HCT116 (cell line): ENCODE data around the gene SARM1. TPM values are rescaled to one million over a fixed set of nuclear protein-coding genes. Genes with fewer than 3 reads are reported as not detected.
A peak's percentile ranks its signal among the peaks of the same experiment; 100 is the strongest.

Experiments
- ATAC-seq: fragments of 200-7000 bp; cut with Tn5 transposase; 2 replicates; pipeline ENCODE4 v1.9.1; 2020; ENCODE audit warnings: mild to moderate bottlenecking, moderate library complexity
- BruUV-seq: library from RNA; stranded (reverse); fragments of 400-500 nt; replicated peaks from 2 replicates; lab custom pipeline; 2021; lab: Mats Ljungman, UMichigan
- CTCF ChIA-PET: fragments of 300-600 bp; sonication (Branson Sonifier 250); formaldehyde crosslinking; loops from one replicate; lab custom pipeline; 2021; ENCODE audit warnings: antibody characterized with exemption; lab: Charles Lee
- POLR2A ChIA-PET: fragments of 300-600, 350-600 bp; sonication (Branson Sonifier 250); formaldehyde crosslinking; loops from one replicate; lab custom pipeline; 2021; ENCODE audit warnings: antibody characterized with exemption; lab: Charles Lee
- RAD21 ChIA-PET, 2 experiments: fragments of 300-600 bp; sonication (Branson Sonifier 250); formaldehyde crosslinking; loops; one replicate each; lab custom pipeline; 2023; ENCODE audit warnings: low total read pairs in 2 of 2; ENCODE audit not compliant: uncharacterized antibody in 2 of 2, unreplicated experiment in 2 of 2, low non-redundant PET in 1 of 2; lab: Charles Lee
- DNase-seq: peaks from one replicate; pipeline ENCODE4 v3.0.0-alpha.2; 2010; ENCODE audit warnings: low read depth, low spot score
- H2AFZ ChIP-seq: fragments of 200-600 bp; shearing (Covaris generic), sonication (generic); 2 replicates; pipeline ENCODE4 v1.6.1; 2017; ENCODE audit warnings: low read depth, mixed run types, mixed read lengths, antibody characterized with exemption, low read length; ENCODE audit not compliant: poor library complexity, severe bottlenecking
- H3K27ac ChIP-seq: 2 replicates; pipeline ENCODE4 v1.5.1; 2012; ENCODE audit warnings: low read depth, low read length
- H3K27me3 ChIP-seq: fragments of 200-600 bp; sonication (generic); 2 replicates; pipeline ENCODE4 v1.6.1; 2016; ENCODE audit warnings: mixed run types, low read length, mixed read lengths; ENCODE audit not compliant: insufficient read depth
- H3K36me3 ChIP-seq, 2 experiments: fragments of 200-500 bp in 1 of 2; fragments of 200-600 bp in 1 of 2; sonication (Bioruptor generic) in 1 of 2; sonication (generic) in 1 of 2; 2 replicates each; pipeline versions ENCODE4 v1.5.1 to v1.6.1; 2014 to 2016; ENCODE audit warnings: low read length in 2 of 2, inconsistent platforms in 1 of 2, mixed read lengths in 1 of 2, mixed run types in 1 of 2; ENCODE audit not compliant: insufficient read depth in 2 of 2, control insufficient read depth in 1 of 2
- H3K4me1 ChIP-seq, 2 experiments: fragments of 200-600 bp in 1 of 2; sonication (generic) in 1 of 2; 2 replicates each; pipeline versions ENCODE4 v1.5.1 to v1.6.1; 2012 to 2017; ENCODE audit warnings: low read length in 2 of 2, inconsistent platforms in 1 of 2, mild to moderate bottlenecking in 1 of 2, mixed read lengths in 1 of 2, mixed run types in 1 of 2, moderate library complexity in 1 of 2; ENCODE audit not compliant: insufficient read depth in 2 of 2, control insufficient read depth in 1 of 2
- H3K4me2 ChIP-seq: fragments of 200-600 bp; sonication (generic); 2 replicates; pipeline ENCODE4 v1.6.1; 2017; ENCODE audit warnings: mixed run types, low read length, mixed read lengths
- H3K4me3 ChIP-seq, 2 experiments: fragments of 200-600 bp in 1 of 2; sonication (generic) in 1 of 2; replicated peaks in 1 of 2; 2 replicates each; pipeline ENCODE4 v1.5.1; 2011 to 2016; ENCODE audit warnings: low read length in 2 of 2, control low read depth in 1 of 2, low read depth in 1 of 2, mild to moderate bottlenecking in 1 of 2, mixed read lengths in 1 of 2, mixed run types in 1 of 2
- H3K79me2 ChIP-seq: fragments of 200-600 bp; sonication (generic); 2 replicates; pipeline ENCODE4 v1.6.1; 2017; ENCODE audit warnings: mild to moderate bottlenecking, mixed run types, low read length, moderate library complexity, mixed read lengths; ENCODE audit not compliant: insufficient read depth
- H3K9ac ChIP-seq: fragments of 200-600 bp; sonication (generic); 2 replicates; pipeline ENCODE4 v1.6.1; 2016; ENCODE audit warnings: low read length, mixed read lengths
- H3K9me2 ChIP-seq: fragments of 200-600 bp; sonication (generic), shearing (Covaris generic); 2 replicates; pipeline ENCODE4 v1.6.1; 2017; ENCODE audit warnings: mixed run types, mild to moderate bottlenecking, moderate library complexity; ENCODE audit not compliant: insufficient read depth
- H3K9me3 ChIP-seq, 2 experiments: fragments of 200-500 bp in 1 of 2; fragments of 200-600 bp in 1 of 2; sonication (Bioruptor generic) in 1 of 2; sonication (generic) in 1 of 2; 2 replicates each; pipeline ENCODE4 v1.6.1; 2014 to 2017; ENCODE audit warnings: low read length in 2 of 2, mixed read lengths in 2 of 2, inconsistent platforms in 1 of 2, low read depth in 1 of 2, mild to moderate bottlenecking in 1 of 2, mixed run types in 1 of 2, moderate library complexity in 1 of 2; ENCODE audit not compliant: control insufficient read depth in 1 of 2, insufficient read depth in 1 of 2
- H4K20me1 ChIP-seq: fragments of 200-600 bp; sonication (generic), shearing (Covaris generic); 2 replicates; pipeline ENCODE4 v1.6.1; 2017; ENCODE audit warnings: mixed run types, mild to moderate bottlenecking, moderate library complexity; ENCODE audit not compliant: insufficient read depth
- CEBPB ChIP-seq: IDR thresholded peaks from 2 replicates; pipeline ENCODE4 v1.6.1; 2012; ENCODE audit warnings: low read depth
- EGR1 ChIP-seq: IDR thresholded peaks from 2 replicates; pipeline ENCODE4 v1.6.1; 2012; ENCODE audit warnings: low read depth
- EZH2phosphoT487 ChIP-seq: fragments of 200-600 bp; IDR thresholded peaks from 2 replicates; pipeline ENCODE4 v1.6.1; 2018; ENCODE audit warnings: antibody characterized with exemption, borderline replicate concordance
- FOSL1 ChIP-seq: IDR thresholded peaks from 2 replicates; pipeline ENCODE4 v1.6.1; 2012; ENCODE audit warnings: low read depth
- RAD21 ChIP-seq: IDR thresholded peaks from 2 replicates; pipeline ENCODE4 v1.6.1; 2012; ENCODE audit warnings: low read depth, mild to moderate bottlenecking
- REST ChIP-seq: IDR thresholded peaks from 2 replicates; pipeline ENCODE4 v1.6.1; 2012; ENCODE audit warnings: low read depth
- SIN3A ChIP-seq: IDR thresholded peaks from 2 replicates; pipeline ENCODE4 v1.6.1; 2012; ENCODE audit warnings: low read depth
- ZBTB33 ChIP-seq: IDR thresholded peaks from 2 replicates; pipeline ENCODE4 v1.6.1; 2011; ENCODE audit warnings: mild to moderate bottlenecking, low read length, moderate library complexity; ENCODE audit not compliant: insufficient replicate concordance; ENCODE audit errors: extremely low read depth
- ZFX ChIP-seq: fragments of 450-650 bp; IDR thresholded peaks from 2 replicates; pipeline ENCODE4 v1.6.1; 2017
- intact Hi-C: fragments of 100-400 bp; cut with micrococcal nuclease; formaldehyde crosslinking; loops from 2 replicates; pipeline ENCODE4 v1.10.0; 2022
- total RNA-seq: library from RNA; stranded (reverse); gene quantifications from one replicate; pipeline ENCODE4 v1.2.1, GENCODE V29; 2021; ENCODE audit not compliant: unreplicated experiment

The SARM1 gene
- total RNA-seq, 1 experiment from 2014 or later = 1.3 TPM

GRCh38 chr17:28334171-28334570 lies 37.3 kb upstream of the SARM1 start:
- Histone ChIP-seq H3K36me3 (peaks cover 0 to 2% of the 10 kb centered on the region in 2 experiments; a peak in 2 of 4 replicates), H3K4me3 (peak overlapping the region; percentile 97 to 99), H3K79me2 (peaks cover 29% of the 10 kb centered on the region), H3K9me3 (no peaks in the 10 kb centered on the region), H3K27me3 (no peaks in the 10 kb centered on the region), H3K9ac (peak overlapping the region; percentile 89), H3K4me2 (peak overlapping the region; percentile 93), H4K20me1 (no peaks in the 10 kb centered on the region), H3K4me1 (peaks cover 16 to 38% of the 10 kb centered on the region in 2 experiments), H3K27ac (no peak overlapping the region), H2AFZ (no peak overlapping the region), H3K9me2 (no peaks in the 10 kb centered on the region)
- ATAC-seq (no peak), DNase-seq (no peak)
- CTCF ChIA-PET = interaction anchor here (1.6 kb wide), 1 partner anchor 24 kb away, joined by 6 read pairs; the partner anchor contains the start of gene POLDIP2
- BruUV-seq = no TSS peak
- TF ChIP-seq ZFX = no peak
- no peak for TF ChIP-seq FOSL1
- no peak for TF ChIP-seq EZH2phosphoT487
- no peak for TF ChIP-seq CEBPB
- no peak for TF ChIP-seq SIN3A
- POLR2A ChIA-PET = no interaction called here
- RAD21 ChIA-PET = interaction anchor here in 1 of 2 experiments (2.5 kb wide), 1 partner anchor 23 kb away, joined by 9 read pairs; the partner anchor contains the start of gene POLDIP2
- intact Hi-C loops = no loop called here

- Histone ChIP-seq H3K27me3 (no peaks in the 10 kb centered on the region), H4K20me1 (no peaks in the 10 kb centered on the region), H3K36me3 (peaks cover under 1 to 5% of the 10 kb centered on the region in 2 experiments; a peak in 3 of 4 replicates), H3K79me2 (peaks cover 32% of the 10 kb centered on the region), H2AFZ (no peak overlapping the region), H3K4me1 (peaks cover 16 to 38% of the 10 kb centered on the region in 2 experiments), H3K9me3 (no peaks in the 10 kb centered on the region), H3K4me2 (peak overlapping the region; percentile 93), H3K4me3 (peak overlapping the region; percentile 97 to 99), H3K27ac (peak overlapping the region; percentile 81; the same call in 1 of the 2 replicates), H3K9me2 (no peaks in the 10 kb centered on the region), H3K9ac (peak overlapping the region; percentile 89)
- POLR2A ChIA-PET = interaction anchor here (1.1 to 2.0 kb wide), 4 partner anchors 9 to 21 kb away, joined by 6 to 26 read pairs (median 7); partner anchors contain the start of genes POLDIP2 and TMEM97
- DNase-seq = no peak
- RAD21 ChIA-PET = interaction anchor here in 1 of 2 experiments (2.5 kb wide), 1 partner anchor 23 kb away, joined by 9 read pairs; the partner anchor contains the start of gene POLDIP2
- intact Hi-C loops = loop anchor here (1.0 to 5.0 kb wide), 2 partner anchors 15 to 102 kb away; partner anchors contain the start of gene TMEM97
- TSS peak; percentile 43 for BruUV-seq
- TF ChIP-seq EGR1 (no peak), RAD21 (no peak), REST (no peak), ZBTB33 (no peak)
- ATAC-seq = no peak
- CTCF ChIA-PET = interaction anchor here (0.7 to 1.9 kb wide), 4 partner anchors 15 to 83 kb away, joined by 3 to 11 read pairs (median 4); partner anchors contain the start of gene POLDIP2
Measured at GRCh38 chr17:28334666-28335200, 36.8 kb upstream of the SARM1 start.
